ENCODE measurements around the gene LECT2. TPM values are rescaled to one million over a fixed set of nuclear protein-coding genes. Genes with fewer than 3 reads are reported as not detected.

The LECT2 gene
- polyA plus RNA-seq, 1 donor (not counting 4 experiments of a cell fraction or from before 2014, with no cell fraction given): not detected

DNA sequence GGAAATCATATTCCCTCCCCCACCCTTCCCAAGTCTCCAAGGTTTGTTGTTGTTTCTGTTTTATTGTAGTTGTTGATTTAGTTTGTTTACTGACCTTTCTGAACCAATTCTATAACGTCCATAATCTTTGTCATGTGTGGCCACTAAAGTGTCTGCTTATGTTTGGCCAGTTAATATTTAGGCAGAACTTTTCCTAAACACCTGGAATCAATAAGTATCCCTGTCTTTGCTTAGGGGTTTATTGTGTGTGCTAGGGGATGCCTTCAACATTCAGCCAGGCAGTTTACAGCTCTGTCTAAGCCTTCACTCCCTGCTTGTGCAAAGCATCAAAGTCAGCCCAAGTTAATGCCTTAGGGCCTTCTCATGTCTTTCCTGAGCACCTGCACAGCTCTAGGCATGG, 16.9 kb upstream of the LECT2 start:
- Histone ChIP-seq H3K4me1 (ENCODE audit: control insufficient read depth, extremely low read depth, insufficient read depth, low read length) (peaks cover 8% of the 10 kb centered on the region), H3K79me2 (ENCODE audit: control insufficient read depth, insufficient read depth, low read length) (no peaks in the 10 kb centered on the region), H3K27me3 (ENCODE audit: control insufficient read depth, extremely low read depth, insufficient read depth, low read length) (no peaks in the 10 kb centered on the region), H4K20me1 (ENCODE audit: control insufficient read depth, extremely low read depth, insufficient read depth, low read length) (no peaks in the 10 kb centered on the region), H2AFZ (ENCODE audit: control insufficient read depth, low read length) (no peak overlapping the region), H3K9me3 (ENCODE audit: control insufficient read depth, low read depth, low read length) (no peaks in the 10 kb centered on the region), H3K9me1 (ENCODE audit: control insufficient read depth, extremely low read depth, insufficient read depth, low read length) (no peaks in the 10 kb centered on the region), H3K4me3 (ENCODE audit: control insufficient read depth in 2 of 3, extremely low read depth in 1 of 3, insufficient read depth in 2 of 3, low read depth in 1 of 3, low read length in 3 of 3) (no peak overlapping the region), H3K27ac (ENCODE audit: control insufficient read depth, insufficient read depth, low read length) (no peak overlapping the region), H3K36me3 (ENCODE audit: control insufficient read depth in 2 of 2, extremely low read depth in 1 of 2, insufficient read depth in 2 of 2, low read length in 2 of 2) (no peaks in the 10 kb centered on the region), H3K4me2 (ENCODE audit: control insufficient read depth, extremely low read depth, insufficient read depth, low read depth, low read length) (no peak overlapping the region), H3K9ac (ENCODE audit: control insufficient read depth, extremely low read depth, insufficient read depth, low read length) (no peak overlapping the region)
- dilution Hi-C loops (cut with MboI; ENCODE audit: extremely low pct_ligation_motif_present, low sequenced_read_pairs): no loop called here
- no peak for DNase-seq (ENCODE audit: low read depth, low spot score)
- TF ChIP-seq CTCF (optimal IDR thresholded peaks at IDR 0.05 in 1 of 3, IDR thresholded peaks at IDR 0.05 in 1 of 3, conservative IDR thresholded peaks at IDR 0.05 in 1 of 3; ENCODE audit: extremely low read depth in 1 of 3, insufficient read depth in 2 of 3, low read length in 3 of 3) (no peak), EZH2 (IDR thresholded peaks at IDR 0.05; ENCODE audit: low read length) (no peak)
- FAIRE-seq: no peak

GRCh38 chr5:135966790-135967189, 12.0 kb upstream of the LECT2 start:
- H3K4me2 ChIP-seq (ENCODE audit: control insufficient read depth, extremely low read depth, insufficient read depth, low read depth, low read length): no peak overlapping the region
- H3K9me1 ChIP-seq (ENCODE audit: control insufficient read depth, extremely low read depth, insufficient read depth, low read length): no peaks in the 10 kb centered on the region
- FAIRE-seq (no peak), DNase-seq (ENCODE audit: low read depth, low spot score) (no peak)
- no peak overlapping the region for H3K4me3 ChIP-seq (ENCODE audit: control insufficient read depth in 2 of 3, extremely low read depth in 1 of 3, insufficient read depth in 2 of 3, low read depth in 1 of 3, low read length in 3 of 3)
- H4K20me1 ChIP-seq (ENCODE audit: control insufficient read depth, extremely low read depth, insufficient read depth, low read length): no peaks in the 10 kb centered on the region
- H3K4me1 ChIP-seq (ENCODE audit: control insufficient read depth, extremely low read depth, insufficient read depth, low read length): no peaks in the 10 kb centered on the region
- H3K27me3 ChIP-seq (ENCODE audit: control insufficient read depth, extremely low read depth, insufficient read depth, low read length): no peaks in the 10 kb centered on the region
- H3K9me3 ChIP-seq (ENCODE audit: control insufficient read depth, low read depth, low read length): no peaks in the 10 kb centered on the region
- dilution Hi-C loops (cut with MboI; ENCODE audit: extremely low pct_ligation_motif_present, low sequenced_read_pairs): no loop called here
- no peaks in the 10 kb centered on the region for H3K36me3 ChIP-seq (ENCODE audit: control insufficient read depth in 2 of 2, extremely low read depth in 1 of 2, insufficient read depth in 2 of 2, low read length in 2 of 2)
- H3K27ac ChIP-seq (ENCODE audit: control insufficient read depth, insufficient read depth, low read length): no peak overlapping the region
- TF ChIP-seq CTCF (optimal IDR thresholded peaks at IDR 0.05 in 1 of 3, IDR thresholded peaks at IDR 0.05 in 1 of 3, conservative IDR thresholded peaks at IDR 0.05 in 1 of 3; ENCODE audit: extremely low read depth in 1 of 3, insufficient read depth in 2 of 3, low read length in 3 of 3) (no peak), EZH2 (IDR thresholded peaks at IDR 0.05; ENCODE audit: low read length) (no peak)
- H3K9ac ChIP-seq (ENCODE audit: control insufficient read depth, extremely low read depth, insufficient read depth, low read length): no peak overlapping the region
- H3K79me2 ChIP-seq (ENCODE audit: control insufficient read depth, insufficient read depth, low read length): no peaks in the 10 kb centered on the region
- H2AFZ ChIP-seq (ENCODE audit: control insufficient read depth, low read length): no peak overlapping the region
